ENCODE data around the gene BTBD9.

The BTBD9 gene

DNA sequence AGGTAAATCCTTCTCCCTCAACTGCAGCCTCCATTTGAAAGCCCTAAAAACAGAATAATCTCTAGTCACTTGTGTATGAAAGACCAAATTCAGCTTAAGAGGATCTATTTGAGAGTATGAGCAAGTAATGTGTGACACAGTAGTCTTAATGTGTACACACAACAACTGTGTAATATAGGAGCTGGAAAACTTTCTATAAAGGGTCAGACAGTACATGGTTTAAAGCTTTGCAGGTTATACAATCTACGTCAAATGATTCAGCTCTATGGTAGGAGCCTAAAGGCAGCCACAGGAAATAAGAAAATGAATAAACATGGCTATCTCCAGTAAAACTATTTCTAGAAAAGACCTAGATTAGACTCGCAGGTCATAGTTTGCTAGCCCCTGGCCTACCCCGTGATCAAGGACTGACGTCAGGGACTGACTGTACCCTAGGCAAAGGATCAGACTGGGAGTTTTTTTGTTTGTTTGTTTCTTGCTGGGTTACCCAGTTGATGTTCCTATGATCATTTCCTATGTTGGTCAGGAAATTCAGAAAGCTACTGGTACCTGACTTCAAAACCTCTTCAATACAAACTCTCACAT lies 39.7 kb downstream of the BTBD9 start:
- no peak for DNase-seq (ENCODE audit: low read depth in 4 of 4, low spot score in 1 of 4)

DNA sequence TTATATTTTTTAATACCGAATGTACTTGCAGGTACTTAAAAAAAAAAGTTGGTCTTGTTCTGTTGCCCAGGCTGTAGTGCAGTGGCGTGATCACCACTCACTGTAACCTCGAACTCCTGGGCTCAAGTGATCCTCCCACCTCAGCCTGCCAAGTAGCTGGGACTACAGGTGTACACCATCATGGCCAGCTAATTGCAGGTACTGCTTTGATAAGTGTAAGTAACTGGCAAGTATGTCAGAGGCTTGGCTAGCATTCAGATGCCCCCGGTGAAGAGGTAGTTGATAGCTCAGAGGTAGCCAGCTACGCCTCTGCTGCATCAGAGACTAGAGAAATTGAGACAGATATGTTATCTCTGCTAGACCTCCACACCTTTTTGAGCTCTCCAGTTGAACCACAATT lies 40.5 kb downstream of the BTBD9 start:
- no peak for DNase-seq (ENCODE audit: low read depth in 4 of 4, low spot score in 1 of 4)

DNA sequence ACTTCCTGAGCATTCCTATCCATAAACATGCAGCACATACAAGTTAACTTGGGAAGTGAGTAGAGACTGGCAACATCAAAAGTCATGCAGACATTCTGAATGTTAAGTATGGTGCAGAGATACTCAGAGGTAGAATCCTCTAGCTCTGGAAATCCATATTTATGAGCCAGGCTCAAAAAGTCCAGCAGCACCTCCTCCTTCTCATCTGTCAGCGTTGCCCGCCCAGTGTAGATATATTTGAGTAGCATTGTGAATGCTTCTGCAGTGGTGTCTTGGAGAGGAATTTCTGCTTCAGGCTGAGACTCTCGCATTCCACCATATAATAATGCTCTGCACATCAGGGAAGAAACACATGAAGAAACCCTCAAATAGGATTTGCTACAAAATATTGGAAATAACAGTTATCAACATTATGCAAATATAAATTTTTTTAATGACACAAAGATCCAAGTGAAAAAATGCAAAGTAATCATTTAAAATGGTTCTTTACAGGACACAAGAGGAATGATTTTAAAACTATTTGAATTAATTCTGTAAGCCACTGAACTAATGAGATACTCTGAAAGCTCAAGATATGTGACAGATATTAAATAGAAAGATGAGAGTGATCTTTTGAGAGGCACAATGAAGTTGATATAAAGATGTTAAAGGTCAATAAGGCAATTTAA lies 45.6 kb downstream of the BTBD9 start:
- no peak for DNase-seq (ENCODE audit: low read depth in 4 of 4, low spot score in 1 of 4)

DNA sequence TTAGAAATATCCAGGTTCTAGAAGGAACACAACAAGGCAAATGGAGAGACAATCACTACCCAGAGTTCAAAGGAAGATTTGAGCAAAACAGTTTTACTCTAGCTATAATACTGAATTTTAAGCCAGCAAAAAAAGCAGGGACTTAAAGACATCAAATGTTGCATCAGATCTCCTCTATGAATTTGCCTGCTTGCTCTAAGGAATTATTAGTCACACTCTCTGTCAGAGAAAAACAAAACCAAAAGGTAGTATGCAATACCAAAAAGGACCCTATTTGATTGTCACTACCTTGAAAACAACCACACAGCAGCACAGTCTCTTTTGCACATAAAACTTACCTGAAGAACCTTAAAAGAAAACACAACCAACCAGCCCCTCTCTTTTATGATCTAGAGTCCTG lies 46.3 kb downstream of the BTBD9 start:
- no peak for DNase-seq (ENCODE audit: low read depth in 4 of 4, low spot score in 1 of 4)

DNA sequence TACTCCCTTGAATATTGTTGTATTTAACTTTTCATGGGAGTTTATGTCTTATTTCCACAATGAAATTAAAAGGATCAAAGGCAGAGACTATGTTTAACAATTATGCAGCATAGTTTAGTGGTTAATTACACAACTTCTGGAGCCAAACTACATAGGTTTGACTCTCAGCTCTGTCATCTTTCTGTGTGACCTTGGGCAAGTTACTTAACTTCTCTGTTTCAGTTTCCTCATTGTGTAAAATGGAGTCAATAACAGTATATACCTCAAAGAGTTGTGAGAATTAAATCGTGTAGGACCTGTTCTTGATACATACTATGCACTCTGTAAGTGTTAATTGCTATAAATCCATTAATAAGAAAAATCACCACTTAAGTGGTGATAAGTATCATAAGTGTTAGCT lies 48.3 kb downstream of the BTBD9 start:
- no peak for DNase-seq (ENCODE audit: low read depth in 4 of 4, low spot score in 1 of 4)

DNA sequence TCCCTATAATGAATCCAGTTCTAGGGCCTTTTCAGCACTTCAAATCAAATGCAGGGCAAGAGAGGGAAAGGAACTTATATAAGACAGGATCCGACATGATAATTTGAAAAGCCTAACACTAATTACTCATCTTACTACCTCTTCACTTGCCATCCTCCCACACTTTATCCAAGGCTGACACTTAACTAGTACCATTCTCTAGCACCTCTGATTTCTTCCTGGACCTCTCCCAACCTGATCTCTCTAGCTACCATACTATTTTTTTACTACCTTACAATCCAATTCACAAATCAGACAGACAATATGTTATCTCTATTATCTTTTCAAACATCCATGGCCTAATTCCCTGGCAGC lies 50.4 kb downstream of the BTBD9 start:
- no peak for DNase-seq (ENCODE audit: low read depth in 4 of 4, low spot score in 1 of 4)

DNA sequence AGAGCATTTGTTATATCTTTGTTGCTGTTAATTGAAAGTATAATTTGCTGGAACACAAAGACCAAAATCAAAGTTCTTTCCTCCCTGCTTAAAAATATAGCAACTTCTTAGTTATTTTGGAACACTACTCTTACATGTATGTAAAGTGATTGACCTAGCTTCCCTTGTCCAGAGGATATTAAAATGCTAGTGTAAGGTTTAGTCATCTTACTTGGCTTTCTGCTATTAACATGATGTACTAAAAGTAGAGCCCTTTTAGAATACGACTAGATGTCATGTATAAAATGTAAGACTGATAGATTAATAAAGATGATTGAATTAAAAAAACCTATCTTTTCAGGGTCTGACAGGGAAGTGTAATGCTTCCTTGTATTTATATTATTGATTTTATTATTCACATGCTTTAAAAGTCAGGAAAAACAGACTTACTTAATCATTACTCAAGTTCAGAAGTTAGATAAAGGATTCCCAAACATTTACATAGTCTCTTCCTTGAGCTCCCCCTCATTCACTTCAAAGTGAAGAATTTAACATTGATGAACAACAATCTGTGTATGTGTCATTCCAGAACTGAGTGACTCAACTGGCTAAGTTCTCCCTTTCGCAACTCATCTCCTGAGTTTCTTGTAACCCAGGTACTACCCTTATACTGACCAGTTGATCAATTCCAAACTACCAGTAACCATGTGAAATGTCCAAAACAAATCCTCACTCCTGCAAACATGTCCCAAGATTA lies 50.9 kb downstream of the BTBD9 start:
- no peak for DNase-seq (ENCODE audit: low read depth in 4 of 4, low spot score in 1 of 4)

DNA sequence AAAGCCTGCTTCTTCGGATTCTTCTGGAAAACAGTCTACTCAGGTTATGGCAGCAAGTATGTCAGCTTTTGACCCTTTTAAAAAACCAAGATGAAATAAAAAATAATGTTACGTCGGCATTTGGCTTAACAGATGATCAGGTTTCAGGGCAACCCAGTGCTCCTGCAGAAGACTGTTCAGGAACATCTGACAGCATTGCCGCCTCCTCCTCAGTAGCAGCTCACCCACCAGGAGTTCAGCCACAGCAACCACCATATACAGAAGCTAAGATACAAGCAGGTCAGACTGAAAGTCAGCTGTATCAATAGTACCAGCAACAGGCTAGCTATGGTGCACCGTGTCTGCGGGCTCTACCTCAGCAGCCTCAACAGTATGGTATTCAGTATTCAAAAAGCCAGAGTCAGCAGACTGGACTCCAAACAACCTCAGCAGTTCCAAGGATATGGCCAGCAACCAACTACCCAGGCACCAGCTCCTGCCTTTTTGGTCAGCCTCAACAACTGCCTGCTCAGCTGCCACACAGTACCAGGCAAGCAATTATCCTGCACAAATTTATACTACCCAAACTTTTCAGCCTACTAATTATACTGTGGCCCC lies 51.9 kb downstream of the BTBD9 start:
- no peak for DNase-seq (ENCODE audit: low read depth in 4 of 4, low spot score in 1 of 4)

DNA sequence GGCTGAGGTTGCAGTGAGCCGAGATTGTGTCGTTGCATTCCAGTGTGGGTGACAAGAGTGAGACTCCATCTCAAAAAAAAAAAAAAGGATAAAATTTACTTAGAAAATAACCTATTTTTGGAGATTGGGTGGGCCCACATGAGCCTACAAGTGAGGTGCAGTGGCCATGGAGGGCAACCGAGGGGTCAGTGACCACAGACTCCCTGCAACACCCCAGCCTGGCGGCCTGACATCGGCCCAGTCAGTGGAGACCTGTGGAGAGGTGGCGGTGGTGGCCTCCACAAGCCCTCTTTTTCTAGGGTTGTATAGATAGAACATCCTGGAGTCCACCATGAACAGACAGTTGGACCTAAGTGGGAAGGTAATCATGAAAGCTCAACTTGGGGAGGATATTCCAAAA lies 52.7 kb downstream of the BTBD9 start:
- no peak for DNase-seq (ENCODE audit: low read depth in 4 of 4, low spot score in 1 of 4)

DNA sequence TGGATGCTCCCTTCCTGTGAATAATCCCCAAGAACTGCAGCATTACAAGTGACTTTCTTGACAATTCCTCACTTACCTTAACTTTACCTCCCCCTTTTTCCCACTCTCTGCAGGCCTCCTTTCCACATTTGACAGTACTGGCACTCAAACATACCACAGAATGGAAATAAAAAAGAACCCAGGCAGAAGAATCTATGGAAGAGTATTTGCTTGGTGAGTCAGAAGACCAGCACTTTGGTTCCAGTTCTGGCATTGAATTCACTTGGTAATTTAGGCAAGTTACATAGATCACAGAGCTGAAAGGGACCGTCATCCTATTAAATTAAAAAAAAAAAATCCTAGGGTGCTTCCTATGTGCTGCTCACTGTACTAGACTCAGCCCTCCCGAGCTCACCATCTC lies 55.0 kb downstream of the BTBD9 start:
- DNase-seq (ENCODE audit: low read depth in 4 of 4, low spot score in 1 of 4), result no peak

DNA sequence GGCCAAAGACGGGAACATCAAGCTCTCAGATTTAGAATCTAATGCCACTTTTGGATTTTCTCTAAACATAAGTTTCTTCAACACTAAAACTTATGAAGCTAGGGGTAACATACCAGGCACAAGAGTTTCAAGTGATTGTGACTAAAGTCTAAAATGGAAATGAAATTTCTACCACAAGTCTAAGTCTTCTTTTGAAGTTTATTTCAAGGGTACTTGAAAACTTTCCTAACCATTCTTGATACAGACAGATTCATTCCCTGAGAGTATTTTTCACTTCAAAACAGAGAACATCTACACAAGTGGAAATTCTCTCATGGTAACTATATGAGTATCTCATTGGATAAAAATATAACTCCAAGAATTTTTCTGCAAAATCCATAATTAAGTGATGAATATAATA lies 56.2 kb downstream of the BTBD9 start:
- DNase-seq (ENCODE audit: low read depth in 4 of 4, low spot score in 1 of 4), result no peak

DNA sequence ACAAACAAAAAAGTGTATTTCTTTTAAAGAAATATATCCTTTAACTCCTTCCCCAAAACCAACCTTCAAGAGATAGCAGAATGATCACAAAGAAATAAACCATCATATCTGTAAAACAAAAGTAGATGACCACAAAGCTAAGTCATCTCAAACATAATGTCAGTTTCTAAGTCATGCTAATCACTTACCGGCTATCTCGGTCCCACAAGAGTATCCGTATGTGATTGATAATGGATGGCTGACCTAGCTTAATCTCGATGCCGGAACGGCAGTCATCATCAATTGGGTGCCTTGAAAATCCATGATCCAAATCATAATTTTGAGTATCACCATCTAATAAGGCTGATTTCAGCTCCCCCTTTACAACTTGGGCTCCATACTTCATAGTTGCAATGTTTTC lies 59.7 kb downstream of the BTBD9 start:
- DNase-seq (ENCODE audit: low read depth in 4 of 4, low spot score in 1 of 4), result no peak

DNA sequence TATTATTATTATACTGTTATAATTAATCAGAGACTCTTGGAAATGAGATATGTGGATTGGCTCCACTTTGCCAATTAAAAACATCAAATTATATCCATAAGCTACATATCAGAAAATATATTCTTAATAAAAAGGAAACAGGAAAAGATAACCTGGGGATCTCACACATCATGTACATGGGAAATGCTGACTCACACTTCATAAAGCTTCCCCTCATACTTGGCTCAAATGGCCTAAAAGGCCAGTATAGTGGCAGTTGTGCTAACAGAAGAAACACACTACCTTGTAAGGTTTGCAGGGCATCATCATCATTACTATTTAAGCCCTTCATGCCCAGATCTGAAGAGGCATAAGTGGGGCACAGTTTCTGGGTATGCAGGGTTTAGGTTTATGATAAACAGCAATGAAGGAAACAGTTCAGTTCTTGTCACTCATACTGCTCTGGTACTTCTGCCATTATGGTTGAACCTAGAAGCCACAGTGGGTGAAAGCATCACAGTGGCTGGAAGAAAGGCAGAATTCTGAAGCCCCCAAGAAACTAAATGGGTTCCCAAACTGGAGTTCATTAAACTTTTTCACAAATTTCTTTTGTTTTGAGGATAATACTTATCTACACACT lies 60.6 kb downstream of the BTBD9 start:
- DNase-seq (ENCODE audit: low read depth in 4 of 4, low spot score in 1 of 4), result no peak

DNA sequence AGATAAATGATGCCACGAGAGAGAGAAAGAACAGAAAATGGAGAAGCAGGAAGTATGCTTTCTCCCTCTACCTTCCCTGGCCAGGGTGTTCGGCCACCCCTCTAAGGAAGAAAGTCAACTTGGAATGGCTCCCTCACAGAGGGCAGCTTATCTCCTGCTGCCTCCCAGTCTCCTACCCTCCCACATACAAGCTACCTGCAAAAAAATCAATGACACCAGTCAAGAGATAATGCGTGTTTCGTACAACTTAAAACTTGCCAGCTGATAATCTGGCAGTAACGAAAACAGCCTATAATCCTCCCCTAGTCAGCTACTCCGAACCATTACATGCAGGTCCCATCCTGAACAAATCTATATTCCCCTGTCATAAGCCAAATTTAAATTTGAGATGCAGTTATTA lies 61.7 kb downstream of the BTBD9 start:
- DNase-seq (ENCODE audit: low read depth in 4 of 4, low spot score in 1 of 4), result no peak

DNA sequence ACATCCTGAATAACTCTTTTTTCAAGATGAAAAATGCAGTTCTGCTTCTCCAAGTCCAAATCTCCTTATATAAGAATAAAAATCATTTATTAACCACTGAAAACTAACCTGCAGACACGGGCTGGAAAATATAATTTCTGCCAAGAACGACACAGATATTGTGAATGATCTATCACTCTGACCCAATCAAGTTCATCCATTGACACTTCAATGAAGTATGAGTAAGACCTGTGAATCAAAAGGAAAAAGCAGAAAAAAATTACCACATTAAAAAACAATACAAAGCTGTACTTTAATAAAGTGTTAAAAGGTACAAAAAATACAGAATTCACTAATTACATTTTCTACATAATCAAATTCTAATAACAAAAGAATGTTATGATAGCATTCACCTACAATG lies 62.2 kb downstream of the BTBD9 start:
- DNase-seq (ENCODE audit: low read depth in 4 of 4, low spot score in 1 of 4), result no peak

DNA sequence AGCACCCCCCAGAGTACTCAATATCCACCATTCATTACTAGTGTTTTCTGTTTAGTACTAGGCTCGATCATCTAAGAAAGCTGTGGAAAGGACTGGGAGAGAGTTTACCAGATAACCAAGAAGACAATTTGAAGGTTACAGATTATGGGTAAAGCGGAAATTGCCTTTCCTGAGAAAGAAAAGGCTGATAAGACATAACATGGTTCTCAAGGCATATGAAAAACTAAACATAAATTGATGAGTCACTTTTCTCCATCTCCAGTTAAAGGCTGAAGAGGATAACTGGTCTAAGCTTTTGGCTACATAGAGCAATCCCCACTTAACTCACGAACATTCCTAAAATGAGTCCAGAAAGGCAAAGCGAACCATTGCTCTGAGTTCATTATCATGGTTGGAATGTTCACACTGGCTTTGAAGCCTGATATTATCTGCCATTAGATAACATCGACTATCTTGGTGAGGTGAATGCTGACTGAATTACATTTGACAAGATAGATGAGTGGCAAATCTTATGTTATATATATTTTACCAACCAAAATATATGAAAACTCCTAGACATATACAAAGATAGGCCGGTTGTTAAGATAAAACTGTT lies 65.8 kb downstream of the BTBD9 start:
- no peak for DNase-seq (ENCODE audit: low read depth in 4 of 4, low spot score in 1 of 4)

DNA sequence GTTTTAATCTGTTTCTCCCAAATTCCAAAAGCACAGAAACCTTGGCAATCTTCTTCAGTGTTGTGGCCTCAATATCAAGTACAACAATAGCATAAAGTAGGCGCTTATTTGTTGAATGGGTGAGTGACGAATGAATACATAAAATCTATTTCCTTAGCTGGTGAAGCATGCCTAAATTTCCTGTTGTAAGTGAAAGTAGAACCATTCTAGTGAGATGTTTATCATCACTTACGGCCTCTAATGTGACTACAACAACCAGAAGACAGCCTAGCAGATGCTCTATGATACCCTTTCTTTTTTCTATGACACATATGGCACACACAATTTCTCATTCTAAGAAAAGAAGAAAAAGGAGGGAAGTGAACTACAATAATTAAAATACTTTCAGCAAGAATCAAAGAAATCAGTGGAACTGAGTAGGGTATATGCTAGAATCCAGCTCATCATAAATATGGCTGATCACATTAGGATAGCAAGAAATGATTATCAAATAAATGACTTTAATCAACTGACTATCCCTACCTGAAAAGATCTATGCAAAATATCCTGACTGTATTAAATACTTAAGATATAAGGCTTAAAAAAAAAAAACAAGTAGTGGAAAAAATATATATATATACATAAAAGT lies 67.4 kb downstream of the BTBD9 start:
- no peak for DNase-seq (ENCODE audit: low read depth in 4 of 4, low spot score in 1 of 4)

DNA sequence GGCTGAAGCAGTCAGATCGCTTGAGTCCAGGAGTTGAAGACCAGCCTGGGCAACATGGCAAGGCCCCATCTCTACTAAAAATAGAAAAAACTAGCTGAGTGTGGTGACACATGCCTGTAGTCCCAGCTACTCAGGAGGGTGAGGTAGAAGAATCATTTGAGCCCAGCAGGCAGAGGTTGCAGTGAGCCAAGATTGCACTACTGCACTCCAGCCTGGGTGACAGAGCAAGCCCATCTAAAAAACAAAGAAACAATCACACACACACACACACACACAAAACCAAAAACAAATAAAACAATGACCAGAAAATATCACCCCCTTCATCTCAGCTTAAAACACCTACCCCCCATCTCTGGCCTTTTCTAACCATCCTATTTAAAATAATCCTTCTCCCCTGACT lies 68.0 kb downstream of the BTBD9 start:
- DNase-seq (ENCODE audit: low read depth in 4 of 4, low spot score in 1 of 4), result no peak

DNA sequence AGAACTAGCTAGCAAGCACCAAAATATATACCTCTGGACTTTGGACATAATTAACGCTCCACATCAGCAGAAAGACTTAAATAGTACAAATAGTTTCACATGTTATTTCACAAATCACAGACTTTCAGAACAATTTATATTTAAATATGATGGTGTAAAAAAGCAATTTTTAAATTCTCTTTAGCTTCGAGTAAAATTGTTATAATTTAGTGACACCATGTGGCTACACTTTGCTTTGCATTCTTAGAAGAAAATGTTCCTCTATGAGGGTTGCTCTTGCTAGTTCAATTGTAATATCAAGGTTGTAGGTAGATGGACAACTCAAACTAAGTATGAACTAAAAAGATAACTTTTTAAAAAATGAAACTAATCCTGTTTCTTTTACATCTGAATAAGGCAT lies 69.0 kb downstream of the BTBD9 start:
- no peak for DNase-seq (ENCODE audit: low read depth in 4 of 4, low spot score in 1 of 4)

DNA sequence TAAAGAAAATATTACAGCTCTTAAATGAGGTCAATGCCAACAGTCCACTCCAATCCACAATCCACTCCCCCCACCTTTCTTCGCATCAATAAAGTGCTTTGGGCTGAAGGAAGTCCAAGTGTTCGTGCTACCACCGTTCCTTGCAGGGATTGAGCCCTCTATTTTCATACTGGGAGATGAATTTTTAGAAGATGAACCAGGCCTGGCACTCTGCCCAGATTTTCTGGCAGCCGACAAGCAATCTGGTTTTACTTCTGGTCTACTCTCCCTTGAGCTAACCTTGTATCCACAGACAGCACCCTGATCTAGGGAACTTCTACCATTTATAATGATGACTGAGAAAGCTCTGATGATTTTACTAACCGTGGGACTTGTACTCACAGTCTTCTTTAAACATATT lies 72.3 kb downstream of the BTBD9 start:
- DNase-seq (ENCODE audit: low read depth in 4 of 4, low spot score in 1 of 4), result no peak

All from stimulated activated CD4-positive, alpha-beta T cell treated with anti-CD3 and anti-CD28 coated beads, Interleukin-1b, Interleukin-23, amount 100 ng/mL, for 24 hours (primary cell).